Measurements from ENCODE around the gene SGK2.

DNA sequence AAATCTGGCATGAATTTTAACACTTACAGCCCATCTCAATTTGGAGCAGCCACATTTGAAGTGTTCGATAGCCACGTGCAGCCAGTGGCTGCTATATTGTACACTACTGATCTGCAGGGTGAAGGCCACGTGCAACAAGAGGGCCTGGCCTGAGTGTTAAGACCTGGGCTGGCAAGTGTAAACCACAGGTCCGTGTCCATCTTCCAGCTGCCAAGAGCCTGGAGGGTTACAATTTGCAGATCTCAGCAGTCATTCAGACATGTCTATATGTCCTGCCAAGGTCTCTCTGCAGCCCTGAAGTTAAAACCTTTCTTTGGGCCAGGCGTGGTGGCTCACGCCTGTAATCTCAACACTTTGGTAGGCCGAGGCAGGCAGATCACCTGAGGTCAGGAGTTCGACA is 14.1 kb downstream of the SGK2 start:
- TF ChIP-seq, protein P1, sequence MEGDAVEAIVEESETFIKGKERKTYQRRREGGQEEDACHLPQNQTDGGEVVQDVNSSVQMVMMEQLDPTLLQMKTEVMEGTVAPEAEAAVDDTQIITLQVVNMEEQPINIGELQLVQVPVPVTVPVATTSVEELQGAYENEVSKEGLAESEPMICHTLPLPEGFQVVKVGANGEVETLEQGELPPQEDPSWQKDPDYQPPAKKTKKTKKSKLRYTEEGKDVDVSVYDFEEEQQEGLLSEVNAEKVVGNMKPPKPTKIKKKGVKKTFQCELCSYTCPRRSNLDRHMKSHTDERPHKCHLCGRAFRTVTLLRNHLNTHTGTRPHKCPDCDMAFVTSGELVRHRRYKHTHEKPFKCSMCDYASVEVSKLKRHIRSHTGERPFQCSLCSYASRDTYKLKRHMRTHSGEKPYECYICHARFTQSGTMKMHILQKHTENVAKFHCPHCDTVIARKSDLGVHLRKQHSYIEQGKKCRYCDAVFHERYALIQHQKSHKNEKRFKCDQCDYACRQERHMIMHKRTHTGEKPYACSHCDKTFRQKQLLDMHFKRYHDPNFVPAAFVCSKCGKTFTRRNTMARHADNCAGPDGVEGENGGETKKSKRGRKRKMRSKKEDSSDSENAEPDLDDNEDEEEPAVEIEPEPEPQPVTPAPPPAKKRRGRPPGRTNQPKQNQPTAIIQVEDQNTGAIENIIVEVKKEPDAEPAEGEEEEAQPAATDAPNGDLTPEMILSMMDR (conservative IDR thresholded peaks at IDR 0.05; ENCODE audit: low read depth, low read length): no peak
- no peak for TF ChIP-seq EZH2 (IDR thresholded peaks at IDR 0.05; ENCODE audit: borderline replicate concordance, low read depth, low read length, poor library complexity, severe bottlenecking)
